LNCAP (cell line): ENCODE data around the gene COX17.

Source experiments
- CTCF ChIP-seq: fragments of 450-650 bp; IDR thresholded peaks from 2 replicates; pipeline ENCODE4 v1.5.1; 2017; ENCODE audit warnings: mild to moderate bottlenecking

COX17 gene

GRCh38 chr3:119669906-119670570, 7.2 kb downstream of the COX17 start:
- TF ChIP-seq CTCF = no peak

- no peak for TF ChIP-seq CTCF
Measured at GRCh38 chr3:119665954-119666559, 11.1 kb downstream of the COX17 start.

GRCh38 chr3:119664850-119665379, 12.3 kb downstream of the COX17 start:
- TF ChIP-seq CTCF = no peak

GRCh38 chr3:119664370-119664769, 12.8 kb downstream of the COX17 start:
- TF ChIP-seq CTCF = no peak

GRCh38 chr3:119663885-119664284, 13.3 kb downstream of the COX17 start:
- TF ChIP-seq CTCF = no peak

GRCh38 chr3:119662604-119663373, 14.4 kb downstream of the COX17 start:
- no peak for TF ChIP-seq CTCF

- no peak for TF ChIP-seq CTCF
Measured at GRCh38 chr3:119660474-119661440, 16.4 kb downstream of the COX17 start, which contains the start of gene POPDC2. Gene POPDC2 (minus strand): TSS chr3:119660589. CDS start chr3:119660423, 166 bp downstream.
